Measurements from ENCODE around the gene NCF4.

The NCF4 gene

DNA sequence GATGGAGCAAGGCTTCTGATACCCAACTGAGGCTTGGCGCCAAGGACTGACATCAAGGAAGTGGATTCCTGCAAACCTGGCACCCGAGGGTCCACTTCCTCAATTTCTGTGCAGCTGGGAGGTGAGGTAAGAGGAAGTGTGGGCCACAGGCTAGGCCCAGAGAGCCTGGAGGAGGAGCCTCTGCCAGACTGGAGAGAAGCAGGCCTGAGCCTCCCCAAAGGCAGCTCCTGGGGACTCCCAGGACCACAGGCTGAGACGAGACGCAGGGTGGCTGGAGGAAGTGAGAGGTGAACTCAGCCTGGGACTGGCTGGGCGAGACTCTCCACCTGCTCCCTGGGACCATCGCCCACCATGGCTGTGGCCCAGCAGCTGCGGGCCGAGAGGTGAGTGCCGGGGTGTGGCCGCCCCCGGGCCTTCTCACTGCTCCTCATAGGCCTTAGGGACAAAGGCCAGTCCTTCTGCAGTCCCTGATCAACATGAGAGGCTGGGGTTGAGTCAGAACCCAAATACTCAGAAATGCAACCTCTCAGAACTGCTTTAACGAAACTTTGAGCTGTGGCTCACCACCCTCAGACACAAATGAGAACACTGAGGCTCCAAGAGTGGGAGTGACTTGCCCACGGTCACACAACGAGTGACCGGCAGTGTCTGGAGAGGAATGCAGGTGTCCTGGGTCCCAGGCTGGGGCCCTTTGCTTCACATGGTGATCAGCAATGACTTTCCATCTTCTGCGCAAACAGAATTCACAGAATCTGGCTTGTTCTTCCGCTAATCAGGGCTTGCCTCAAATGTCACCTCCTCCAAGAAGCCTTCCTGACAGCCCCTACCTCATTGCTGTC is at the start of gene NCF4:
Gene NCF4 (plus strand): TSS at position 186 of the 839 bp plus-strand sequence. CDS start 166 bp downstream, at position 352.
- no peak for DNase-seq (ENCODE audit: low spot score)

DNA sequence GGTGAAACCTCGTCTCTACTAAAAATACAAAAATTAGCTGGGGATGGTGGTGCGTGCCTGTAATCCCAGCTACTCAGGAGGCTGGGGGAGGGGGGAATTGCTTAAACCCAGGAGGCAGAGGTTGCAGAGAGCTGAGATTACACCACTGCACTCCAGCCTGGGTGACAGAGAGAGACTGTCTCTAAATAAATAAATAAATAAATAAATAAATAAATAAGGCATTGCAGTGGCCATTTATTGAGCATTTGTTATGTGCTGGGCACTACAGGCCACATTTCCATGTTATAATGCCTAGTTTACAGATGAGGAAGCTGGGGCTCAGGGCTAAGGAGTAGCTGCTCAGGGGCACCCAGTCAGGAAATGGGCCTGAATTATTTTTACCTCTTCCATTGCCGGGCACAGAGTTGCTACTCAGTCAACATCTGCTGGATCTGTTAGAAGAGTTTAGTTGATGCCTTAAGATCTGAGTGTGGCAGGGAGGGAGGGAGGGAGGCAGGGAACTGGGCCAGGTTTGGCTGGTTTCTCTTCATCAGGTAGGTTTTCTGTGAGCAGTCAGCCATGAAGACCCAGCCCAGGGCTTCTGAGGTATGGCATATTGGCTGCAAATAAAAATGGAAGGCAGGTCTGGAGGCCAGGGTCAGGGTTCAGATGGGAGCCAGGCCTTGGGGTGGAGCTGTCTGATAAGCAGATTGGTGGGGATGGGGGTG is 49.6 kb upstream of the NCF4 start:
- DNase-seq (ENCODE audit: low spot score), result no peak

DNA sequence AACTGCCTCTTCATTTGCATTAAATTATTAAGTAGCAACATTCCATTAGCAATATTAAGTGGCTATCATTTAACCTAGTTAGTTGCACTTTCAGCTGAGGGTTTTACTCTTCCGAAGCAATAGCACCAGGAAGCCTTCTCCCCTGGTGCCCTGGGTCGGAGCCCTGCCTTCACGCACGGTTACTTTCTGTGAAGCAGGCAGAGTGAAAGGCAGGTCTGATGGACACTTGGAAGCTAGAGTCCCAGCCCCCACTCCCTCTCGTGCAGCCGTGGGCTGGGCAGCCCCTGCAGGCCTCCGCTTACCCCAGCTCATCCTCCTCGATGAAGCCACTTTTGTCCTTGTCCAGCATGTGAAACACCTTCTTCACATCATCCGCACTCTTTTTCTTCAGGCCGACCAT is 46.0 kb upstream of the NCF4 start:
- no peak for DNase-seq (ENCODE audit: low spot score)

DNA sequence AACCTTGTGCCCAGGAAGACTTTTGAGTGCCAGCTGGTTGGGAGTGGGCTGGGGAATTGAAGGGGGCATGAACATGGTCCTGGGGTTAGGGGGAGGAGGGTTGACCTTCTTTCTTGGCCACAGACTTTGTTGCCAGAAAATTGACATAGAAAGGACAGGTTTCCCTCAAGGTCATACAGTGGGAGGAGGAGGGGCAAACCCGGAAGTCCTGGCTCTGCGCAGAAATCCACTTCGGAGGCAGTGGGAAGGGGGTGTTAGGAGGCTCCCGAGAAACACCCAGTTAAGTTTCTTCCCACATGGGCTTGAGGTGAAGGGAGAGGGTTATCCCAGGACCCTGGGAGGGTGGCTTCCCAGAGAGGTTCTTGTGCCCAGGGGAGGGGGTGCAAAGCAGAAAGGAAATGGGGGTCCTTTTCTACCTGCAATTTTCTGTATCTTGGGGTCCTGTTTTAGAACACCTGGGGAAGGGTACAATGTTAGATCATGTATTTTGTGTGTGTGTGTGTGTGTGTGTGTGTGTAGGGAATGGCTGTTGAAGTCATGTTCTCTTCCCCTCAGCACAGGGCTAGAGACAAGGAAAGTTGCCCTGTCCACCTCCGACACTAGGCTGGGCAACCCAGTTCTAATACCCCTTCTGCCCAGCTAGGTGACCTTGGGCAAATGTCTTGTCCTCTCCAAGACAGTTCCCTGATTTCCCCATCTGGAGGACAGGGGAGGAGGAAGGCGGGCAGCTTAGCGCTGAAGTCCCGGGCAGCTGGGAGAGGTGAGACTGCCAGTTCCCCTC is 45.1 kb upstream of the NCF4 start:
- no peak for DNase-seq (ENCODE audit: low spot score)

- no peak for DNase-seq (ENCODE audit: low spot score)
These were observed 44.5 kb upstream of the NCF4 start for GRCh38 chr22:36816339-36816635.

DNA sequence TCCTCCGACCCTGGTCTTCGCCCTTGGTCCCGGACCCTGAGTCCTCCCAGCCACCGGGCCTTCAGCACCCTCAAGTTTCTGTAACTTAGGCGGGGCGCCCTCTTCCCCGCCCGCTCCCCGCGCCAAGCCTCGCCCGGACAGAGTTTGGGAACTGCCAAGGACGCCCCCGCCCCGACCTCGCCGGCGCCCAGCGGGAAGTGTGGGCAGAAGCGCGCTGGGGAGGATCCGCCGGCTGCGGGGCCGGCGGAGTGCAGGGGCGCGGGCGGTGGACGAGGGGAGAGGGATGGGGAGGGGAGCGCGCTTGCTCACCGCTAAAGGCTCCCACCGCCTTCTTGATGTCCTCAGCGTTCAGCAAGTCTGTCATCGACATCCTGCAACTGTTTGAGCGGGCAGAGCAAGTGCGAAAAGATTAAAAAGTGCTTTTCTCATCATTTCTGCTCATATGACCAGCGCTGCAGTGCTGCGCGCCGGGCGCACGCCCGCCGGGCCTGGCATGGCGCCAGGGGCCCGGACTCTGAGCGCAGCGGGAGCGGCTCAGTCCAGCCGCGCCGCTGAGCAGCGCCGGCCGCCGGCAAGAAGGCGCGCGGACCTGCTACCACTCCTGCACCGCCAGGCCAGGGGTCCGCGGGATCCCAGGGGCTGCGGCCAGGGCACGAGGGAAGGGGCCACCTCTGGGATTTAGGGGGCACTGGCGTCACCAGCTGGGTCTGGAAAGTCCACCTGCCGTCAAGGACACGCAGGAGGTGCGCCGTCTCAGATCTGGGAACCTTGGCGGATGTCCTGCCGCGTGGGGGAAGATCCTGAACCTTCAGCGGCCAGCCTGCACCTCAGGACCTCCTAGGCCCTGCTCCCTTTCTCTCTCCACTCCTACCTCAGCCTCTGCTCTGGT is 43.9 kb upstream of the NCF4 start, which contains the start of gene PVALB:
Gene PVALB (minus strand): TSS at position 400 of the 889 bp plus-strand sequence. CDS start 30 bp downstream, at position 370.
- DNase-seq (ENCODE audit: low spot score), result peak; percentile 11

GRCh38 chr22:36817525-36817848 is 43.3 kb upstream of the NCF4 start:
- DNase-seq (ENCODE audit: low spot score), result no peak

GRCh38 chr22:36818010-36818642 is 42.7 kb upstream of the NCF4 start:
- DNase-seq (ENCODE audit: low spot score), result no peak

GRCh38 chr22:36819112-36819511 is 41.7 kb upstream of the NCF4 start:
- no peak for DNase-seq (ENCODE audit: low spot score)

DNA sequence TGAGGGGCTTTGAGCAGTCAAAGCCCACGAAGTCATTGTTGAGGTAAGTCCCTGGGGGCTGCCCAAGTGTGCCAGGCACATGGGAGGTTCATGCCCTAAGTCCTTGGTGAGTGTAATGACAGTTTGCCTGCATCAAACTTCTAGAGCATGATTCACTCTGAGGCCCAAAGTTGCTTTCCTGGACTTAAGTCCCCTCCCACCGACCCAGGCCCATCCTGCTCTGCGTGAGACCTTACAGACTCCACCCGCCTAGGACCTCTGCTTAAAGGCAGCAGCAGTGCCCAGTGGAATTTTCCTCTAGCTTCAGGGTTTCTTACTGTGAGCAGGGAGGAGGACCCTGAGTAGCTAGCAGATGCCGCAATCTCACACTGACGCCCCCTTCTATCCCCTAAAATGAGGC is 38.2 kb upstream of the NCF4 start:
- DNase-seq (ENCODE audit: low spot score), result no peak

- DNase-seq (ENCODE audit: low spot score), result no peak
These were observed 37.5 kb upstream of the NCF4 start for GRCh38 chr22:36823186-36823839.

DNA sequence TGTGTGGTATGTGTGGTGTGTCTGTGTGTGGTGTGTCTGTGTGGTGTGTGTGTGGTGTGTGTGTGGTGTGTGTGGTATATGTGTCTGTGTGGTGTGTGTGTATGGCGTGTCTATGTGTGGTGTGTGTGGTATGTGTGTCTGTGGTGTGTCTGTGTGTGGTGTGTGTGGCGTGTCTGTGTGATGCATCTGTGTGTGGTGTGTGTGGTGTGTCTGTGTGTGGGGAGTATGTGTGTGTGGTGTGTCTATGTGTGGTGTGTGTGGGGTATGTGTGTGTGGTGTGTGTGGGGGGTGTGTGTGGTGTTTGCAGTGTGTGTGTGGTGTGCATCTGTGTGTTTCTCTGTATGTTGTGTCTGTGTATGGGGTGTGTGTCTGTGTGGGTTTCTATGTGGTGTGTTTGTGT is 36.2 kb upstream of the NCF4 start:
- DNase-seq (ENCODE audit: low spot score), result no peak

GRCh38 chr22:36826262-36826661 is 34.5 kb upstream of the NCF4 start:
- DNase-seq (ENCODE audit: low spot score), result no peak

- DNase-seq (ENCODE audit: low spot score), result no peak
These were observed 32.0 kb upstream of the NCF4 start for GRCh38 chr22:36828815-36829214.

DNA sequence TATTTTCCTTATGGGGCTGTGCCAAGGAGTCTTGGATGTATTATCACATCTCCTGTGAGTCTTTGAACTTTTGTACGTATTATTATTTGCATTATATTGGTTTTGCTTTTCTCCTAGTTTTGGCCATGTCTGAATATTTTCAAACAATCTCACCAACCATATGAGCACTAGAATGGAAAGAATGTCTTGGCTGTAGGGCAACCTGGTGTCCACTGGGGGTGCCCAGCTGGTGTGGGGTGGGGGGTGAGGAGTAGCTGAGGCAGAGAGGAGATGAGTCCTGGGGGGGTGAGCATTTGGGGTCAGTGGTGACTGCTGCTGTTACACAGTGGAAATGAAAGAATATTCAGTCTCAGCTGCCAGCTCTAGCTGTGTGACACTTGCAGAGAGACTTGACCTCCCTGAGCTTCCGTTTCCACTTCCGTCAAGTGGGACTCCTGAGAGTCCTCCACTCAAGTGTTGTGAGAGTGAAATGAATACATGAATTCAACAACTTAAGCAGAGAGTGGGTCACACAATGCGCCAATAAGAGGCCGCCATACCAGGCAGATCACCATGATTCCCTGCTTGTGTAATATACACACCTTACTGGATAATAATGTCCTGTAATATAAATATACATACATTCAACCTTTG is 31.3 kb upstream of the NCF4 start:
- DNase-seq (ENCODE audit: low spot score), result no peak

DNA sequence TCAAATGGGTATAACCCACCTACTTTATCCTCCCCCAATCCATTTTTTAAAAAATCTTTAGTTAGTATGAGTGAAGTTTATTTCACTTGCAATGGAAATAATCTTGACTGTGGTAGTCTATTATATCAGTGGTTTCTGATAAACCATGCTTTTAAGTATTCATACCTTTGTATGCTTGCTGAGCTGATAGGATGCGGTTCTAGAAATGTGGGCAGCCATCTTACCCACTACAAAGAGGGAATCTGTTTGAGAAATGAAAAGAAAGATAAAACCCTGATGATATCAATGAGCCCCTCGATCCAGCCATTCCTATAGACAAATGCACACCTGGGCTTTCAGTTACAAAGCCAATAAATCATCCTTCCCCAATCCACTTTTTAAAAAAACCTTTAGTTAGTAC is 30.2 kb upstream of the NCF4 start:
- DNase-seq (ENCODE audit: low spot score), result no peak

DNA sequence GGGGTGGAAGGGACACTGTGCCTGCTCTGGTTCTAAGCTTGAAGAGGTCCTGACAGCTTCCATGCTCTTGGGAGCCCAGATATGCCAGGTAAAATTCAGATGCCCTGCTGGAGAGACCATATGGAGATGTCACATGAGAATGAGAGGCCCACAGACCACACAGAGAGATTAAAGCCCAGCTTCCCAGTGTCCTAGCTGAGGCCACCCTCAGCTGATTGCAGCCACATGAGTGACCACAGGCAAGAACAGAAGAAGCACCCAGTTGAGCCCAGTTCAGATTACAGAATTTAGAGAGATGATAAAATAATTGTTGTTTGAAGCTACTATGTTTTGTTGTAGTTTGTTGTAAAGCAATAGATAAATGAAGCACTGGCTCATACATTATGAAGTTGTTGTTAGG is 29.6 kb upstream of the NCF4 start:
- DNase-seq (ENCODE audit: low spot score), result no peak

GRCh38 chr22:36831717-36832116 is 29.1 kb upstream of the NCF4 start:
- no peak for DNase-seq (ENCODE audit: low spot score)

DNA sequence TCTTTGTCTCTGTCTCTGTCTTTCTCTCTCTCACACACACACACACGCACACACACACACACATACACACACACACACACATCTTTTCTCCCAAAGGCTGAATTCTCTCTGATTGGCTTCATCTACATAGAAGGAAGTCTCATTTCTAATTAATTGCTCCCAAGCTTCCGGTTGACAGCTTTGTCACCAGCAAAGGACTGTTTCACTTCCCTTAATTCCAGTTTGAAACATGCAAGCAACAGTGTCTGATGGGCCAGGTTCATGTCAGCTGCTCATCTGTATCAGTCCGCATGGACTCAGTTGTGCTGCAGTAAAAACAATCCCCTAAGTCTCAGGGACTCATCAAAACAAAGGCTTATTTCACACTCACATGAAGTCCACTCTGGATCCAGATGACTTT is 27.7 kb upstream of the NCF4 start:
- DNase-seq (ENCODE audit: low spot score), result no peak

DNA sequence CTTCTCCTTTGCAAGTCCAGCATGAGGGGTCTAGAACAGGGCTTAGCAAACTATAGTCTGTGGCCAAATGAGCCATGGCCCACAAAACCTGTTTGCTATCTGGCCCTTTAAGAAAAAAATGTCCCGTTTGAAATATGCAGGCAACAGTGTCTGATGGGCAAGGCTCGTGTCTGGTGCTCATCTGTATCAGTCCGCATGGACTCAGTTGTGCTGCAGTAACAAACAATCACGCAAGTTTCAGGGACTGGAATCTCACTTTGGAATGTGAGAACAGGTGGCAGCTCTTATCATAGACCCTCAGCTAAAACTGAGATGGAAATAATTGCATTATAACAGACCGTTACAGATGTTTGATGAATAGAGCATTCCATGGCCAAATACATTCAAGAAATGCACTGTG is 24.9 kb upstream of the NCF4 start:
- no peak for DNase-seq (ENCODE audit: low spot score)
